Mesodermal cell (in vitro differentiated cells): ENCODE data around the gene PCDHGA11.

ENCODE experiments used
- H3K27ac ChIP-seq: 2 replicates; pipeline ENCODE4 v1.7.0; 2013; ENCODE audit warnings: mild to moderate bottlenecking, low read depth, low read length, moderate library complexity; ENCODE audit not compliant: severe bottlenecking
- H3K36me3 ChIP-seq: 2 replicates; pipeline ENCODE4 v1.7.1; 2013; ENCODE audit warnings: mild to moderate bottlenecking, low read length, moderate library complexity; ENCODE audit not compliant: control insufficient read depth, insufficient read depth
- H3K4me1 ChIP-seq: one replicate; pipeline ENCODE4 v1.7.1; 2013; ENCODE audit warnings: mild to moderate bottlenecking, low read length; ENCODE audit not compliant: insufficient read depth, control insufficient read depth, poor library complexity, severe bottlenecking
- H3K4me3 ChIP-seq: 2 replicates; pipeline ENCODE4 v1.7.0; 2013; ENCODE audit warnings: low read length, control low read depth, mild to moderate bottlenecking; ENCODE audit not compliant: insufficient read depth, poor library complexity, severe bottlenecking; ENCODE audit errors: extremely low read depth
- H3K9me3 ChIP-seq: 2 replicates; pipeline ENCODE4 v1.7.1; 2013; ENCODE audit warnings: mild to moderate bottlenecking, low read length, moderate library complexity; ENCODE audit not compliant: control insufficient read depth
- WGBS, 2 experiments: methylation state at CpG; one replicate each; pipeline ENCODE4 v1.1.5; 2013; ENCODE audit warnings: missing lambda C conversion rate in 2 of 2; ENCODE audit not compliant: insufficient coverage in 2 of 2; 5-methylcytosine and 5-hydroxymethylcytosine counted together

Gene PCDHGA11

GRCh38 chr5:141437221-141437620 is 16.4 kb downstream of the PCDHGA11 start:
- Histone ChIP-seq H3K27ac (no peak overlapping the region), H3K36me3 (peaks cover 34% of the 10 kb centered on the region), H3K4me1 (no peaks in the 10 kb centered on the region), H3K4me3 (no peak overlapping the region), H3K9me3 (peaks cover 7% of the 10 kb centered on the region)
- WGBS, 2 experiments, result 100% methylated on average over 1 of the region's 2 CpGs; no CpG with 5 or more reads in 1 of the 2 experiments

DNA sequence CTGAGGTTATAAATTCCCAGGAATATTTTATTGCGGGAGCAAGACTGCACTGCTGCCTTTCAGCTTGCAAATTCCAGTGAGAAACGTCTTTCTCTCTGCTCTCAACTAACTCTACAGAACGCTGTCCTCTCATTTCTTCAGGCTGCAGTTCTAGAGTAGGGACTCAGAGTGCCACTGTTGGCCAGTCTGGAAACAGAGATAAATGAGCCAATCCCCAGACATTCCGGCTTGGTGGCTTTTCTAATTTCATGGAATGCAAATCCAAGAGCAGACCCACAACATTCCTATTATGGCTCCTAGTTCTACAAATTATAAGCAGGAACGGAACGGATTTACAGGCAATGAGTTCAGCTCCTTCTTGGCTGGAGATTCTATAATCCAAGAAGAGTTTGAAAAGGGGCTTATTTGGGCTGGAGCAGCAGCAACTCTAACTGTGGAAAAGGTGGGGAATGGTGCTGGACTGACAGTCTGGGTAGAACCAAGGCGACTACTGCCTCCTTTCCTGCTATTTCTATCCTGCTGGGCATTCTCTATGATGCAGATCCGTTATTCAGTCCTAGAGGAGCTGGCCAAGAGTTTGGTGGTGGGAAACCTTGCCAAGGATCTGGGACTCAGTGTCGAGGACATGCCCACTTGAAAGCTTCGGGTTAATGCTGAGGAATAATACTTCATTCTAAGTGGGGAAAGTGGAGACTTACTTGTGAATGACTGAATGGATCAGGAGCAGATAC is 18.7 kb downstream of the PCDHGA11 start:
- H3K9me3 ChIP-seq, result no peaks in the 10 kb centered on the region
- H3K4me3 ChIP-seq, result no peak overlapping the region
- no peak overlapping the region for H3K27ac ChIP-seq
- H3K36me3 ChIP-seq, result peaks cover 21% of the 10 kb centered on the region
- H3K4me1 ChIP-seq, result no peaks in the 10 kb centered on the region
- WGBS, 2 experiments, result 93% methylated on average over 7 to 9 of the region's 10 CpGs

GRCh38 chr5:141440341-141440740 is 19.5 kb downstream of the PCDHGA11 start:
- H3K4me1 ChIP-seq, result no peaks in the 10 kb centered on the region
- no peak overlapping the region for H3K27ac ChIP-seq
- 83 to 100% methylated on average over 5 to 9 of the region's 9 CpGs for WGBS, 2 experiments
- H3K36me3 ChIP-seq, result peaks cover 21% of the 10 kb centered on the region
- H3K4me3 ChIP-seq, result no peak overlapping the region
- H3K9me3 ChIP-seq, result no peaks in the 10 kb centered on the region

DNA sequence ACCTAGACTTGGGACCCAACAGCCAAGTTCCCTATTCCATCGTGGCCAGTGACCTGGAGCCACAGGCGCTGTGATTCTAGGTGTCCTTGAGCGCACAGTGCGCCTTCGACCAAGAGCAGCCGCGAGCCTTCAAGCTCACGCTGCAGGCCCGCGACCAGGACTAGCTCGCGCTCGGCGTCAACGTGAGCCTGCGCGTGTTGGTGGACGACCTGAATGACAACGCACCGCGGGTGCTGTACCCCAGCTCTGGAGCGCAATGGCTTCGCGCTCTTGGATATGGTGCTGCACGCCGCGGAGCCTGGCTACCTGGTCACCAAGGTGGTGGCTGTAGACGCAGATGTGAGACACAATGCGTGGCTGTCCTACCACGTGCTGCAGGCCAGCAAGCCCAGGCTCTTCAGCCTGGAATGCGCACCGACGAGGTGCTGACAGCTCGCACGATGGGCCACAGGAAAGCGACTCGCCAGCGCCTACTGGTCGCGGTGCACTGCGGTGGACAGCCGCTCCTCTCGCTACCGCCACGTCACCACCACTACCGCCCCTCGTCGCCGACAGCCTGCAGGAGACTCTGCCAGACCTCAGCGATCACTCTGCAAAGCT is 20.8 kb downstream of the PCDHGA11 start:
- Histone ChIP-seq H3K36me3 (peaks cover 21% of the 10 kb centered on the region), H3K4me1 (no peaks in the 10 kb centered on the region), H3K27ac (no peak overlapping the region), H3K9me3 (peaks cover 2% of the 10 kb centered on the region), H3K4me3 (no peak overlapping the region)
- 98% methylated on average over 48 to 49 of the region's 50 CpGs for WGBS, 2 experiments

DNA sequence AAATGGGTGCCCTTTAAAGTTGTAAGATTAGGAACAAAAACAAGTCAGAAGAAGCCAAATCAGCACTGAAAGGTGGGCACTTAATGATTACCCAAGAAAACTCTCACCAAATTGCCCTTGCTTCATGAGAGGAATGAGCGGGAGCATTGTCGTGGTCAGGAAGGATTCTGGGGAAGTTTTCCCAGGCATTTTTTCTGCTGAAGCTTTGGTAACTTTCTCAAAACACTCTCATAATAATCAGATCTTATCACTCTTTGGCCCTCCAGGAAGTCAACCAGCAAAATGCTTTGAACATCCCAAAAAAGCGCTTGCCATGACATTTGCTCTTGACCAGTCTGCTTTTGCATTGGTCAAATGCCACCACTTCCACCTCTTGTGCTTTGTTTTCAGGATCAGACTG is 44.5 kb downstream of the PCDHGA11 start:
- H3K4me1 ChIP-seq, result no peaks in the 10 kb centered on the region
- no peaks in the 10 kb centered on the region for H3K9me3 ChIP-seq
- no peak overlapping the region for H3K27ac ChIP-seq
- H3K36me3 ChIP-seq, result peaks cover 14% of the 10 kb centered on the region
- 90 to 92% methylated on average over 1 to 2 of the region's 3 CpGs for WGBS, 2 experiments
- H3K4me3 ChIP-seq, result no peak overlapping the region
